ENCODE data around the gene LGALS12.
"Not testable (repeated sequence)": the region's sequence is repeated elsewhere in the genome, so short reads cannot be mapped to it uniquely, and the experiment has no call there.

Gene LGALS12

GRCh38 chr11:63504933-63505586 is 824 bp upstream of the LGALS12 start:
- DNase-seq (ENCODE audit: low read depth in 2 of 2) = no peak

- DNase-seq (ENCODE audit: low read depth in 2 of 2) = no peak
Measured at GRCh38 chr11:63506876-63507275, 992 bp downstream of the LGALS12 start.

- DNase-seq (ENCODE audit: low read depth in 2 of 2) = no peak
Measured at GRCh38 chr11:63507511-63507910, 1.6 kb downstream of the LGALS12 start.

- DNase-seq (ENCODE audit: low read depth in 2 of 2) = no peak
Measured at GRCh38 chr11:63508009-63508408, 2.1 kb downstream of the LGALS12 start.

GRCh38 chr11:63508745-63509144 is 2.9 kb downstream of the LGALS12 start:
- no peak for DNase-seq (ENCODE audit: low read depth in 2 of 2)

- no peak for DNase-seq (ENCODE audit: low read depth in 2 of 2)
Measured at GRCh38 chr11:63510360-63511047, 4.6 kb downstream of the LGALS12 start.

- DNase-seq (ENCODE audit: low read depth in 2 of 2) = no peak
Measured at GRCh38 chr11:63511048-63511748, 5.3 kb downstream of the LGALS12 start.

GRCh38 chr11:63512816-63513215 is 6.9 kb downstream of the LGALS12 start:
- DNase-seq (ENCODE audit: low read depth in 2 of 2) = no peak

- no peak for DNase-seq (ENCODE audit: low read depth in 2 of 2)
Measured at GRCh38 chr11:63516109-63516508, 10.2 kb downstream of the LGALS12 start.

GRCh38 chr11:63517156-63517555 is 11.3 kb downstream of the LGALS12 start:
- DNase-seq (ENCODE audit: low read depth in 2 of 2) = no peak

- DNase-seq (ENCODE audit: low read depth in 2 of 2) = no peak
Measured at GRCh38 chr11:63518548-63518947, 12.7 kb downstream of the LGALS12 start.

- DNase-seq (ENCODE audit: low read depth in 2 of 2) = no peak
Measured at GRCh38 chr11:63520606-63521170, 14.8 kb downstream of the LGALS12 start.

GRCh38 chr11:63521896-63522295 is 16.0 kb downstream of the LGALS12 start:
- no peak for DNase-seq (ENCODE audit: low read depth in 2 of 2)

GRCh38 chr11:63523151-63523550 is 17.3 kb downstream of the LGALS12 start:
- no peak for DNase-seq (ENCODE audit: low read depth in 2 of 2)

GRCh38 chr11:63527667-63528066 is 21.8 kb downstream of the LGALS12 start:
- no peak for DNase-seq (ENCODE audit: low read depth in 2 of 2)

GRCh38 chr11:63528156-63528555 is 22.3 kb downstream of the LGALS12 start:
- not testable (repeated sequence) for DNase-seq (ENCODE audit: low read depth in 2 of 2)

- not testable (repeated sequence) for DNase-seq (ENCODE audit: low read depth in 2 of 2)
Measured at GRCh38 chr11:63528729-63529278, 22.9 kb downstream of the LGALS12 start.

GRCh38 chr11:63529373-63529772 is 23.5 kb downstream of the LGALS12 start:
- DNase-seq (ENCODE audit: low read depth in 2 of 2) = not testable (repeated sequence)

- DNase-seq (ENCODE audit: low read depth in 2 of 2) = no peak
Measured at GRCh38 chr11:63530021-63530420, 24.1 kb downstream of the LGALS12 start.

- peak in 1 of 2 donors; percentile 31 for DNase-seq (ENCODE audit: low read depth in 2 of 2)
Measured at GRCh38 chr11:63531074-63531792, 25.3 kb downstream of the LGALS12 start.

- DNase-seq (ENCODE audit: low read depth in 2 of 2) = no peak
Measured at GRCh38 chr11:63532117-63532516, 26.2 kb downstream of the LGALS12 start.
